Ishikawa (cell line): ENCODE results near the gene FASLG.

Experiments used
- CEBPB ChIP-seq: IDR thresholded peaks from 2 replicates; pipeline ENCODE4 v1.6.1; 2012
- EP300 ChIP-seq: IDR thresholded peaks from 2 replicates; pipeline ENCODE4 v1.6.1; 2012; ENCODE audit warnings: borderline replicate concordance
- FOXM1 ChIP-seq: IDR thresholded peaks from 2 replicates; pipeline ENCODE4 v1.6.1; 2012; ENCODE audit warnings: low read depth, borderline replicate concordance
- MAX ChIP-seq: IDR thresholded peaks from 2 replicates; pipeline ENCODE4 v1.6.1; 2012
- RAD21 ChIP-seq: IDR thresholded peaks from 2 replicates; pipeline ENCODE4 v1.6.1; 2012; ENCODE audit warnings: low read depth
- TAF1 ChIP-seq: IDR thresholded peaks from 2 replicates; pipeline ENCODE4 v1.6.1; 2012; ENCODE audit warnings: low read depth, mild to moderate bottlenecking
- TCF12 ChIP-seq: IDR thresholded peaks from 2 replicates; pipeline ENCODE4 v1.6.1; 2012; ENCODE audit warnings: low read depth
- USF1 ChIP-seq: IDR thresholded peaks from 2 replicates; pipeline ENCODE4 v1.6.1; 2012
- YY1 ChIP-seq: IDR thresholded peaks from 2 replicates; pipeline ENCODE4 v1.6.1; 2012; ENCODE audit warnings: low read depth
- ZBTB7A ChIP-seq: IDR thresholded peaks from 2 replicates; pipeline ENCODE4 v1.6.1; 2012; ENCODE audit warnings: low read depth

GRCh38 chr1:172638885-172639831, 19.7 kb upstream of the FASLG start:
- no peak for TF ChIP-seq YY1
- TF ChIP-seq MAX = no peak
- no peak for TF ChIP-seq TAF1
- TF ChIP-seq CEBPB = no peak
- TF ChIP-seq RAD21 = no peak
- TF ChIP-seq FOXM1 = no peak
- TF ChIP-seq TCF12 = no peak
- no peak; the same call in 1 of the 2 replicates for TF ChIP-seq EP300
- no peak for TF ChIP-seq USF1
- TF ChIP-seq ZBTB7A = no peak
